ENCODE data around the gene CEP20.

The CEP20 gene

GRCh38 chr16:15876503-15876902, 11.9 kb downstream of the CEP20 start:
- H3K9me3 ChIP-seq (ENCODE audit: severe bottlenecking) = no peaks in the 10 kb centered on the region

GRCh38 chr16:15874745-15875314, 13.6 kb downstream of the CEP20 start:
- DNase-seq = peak; percentile 60
- no peaks in the 10 kb centered on the region for H3K27me3 ChIP-seq (ENCODE audit: insufficient read depth, low read depth, severe bottlenecking)
- no peak overlapping the region for H3K4me3 ChIP-seq (ENCODE audit: low read depth, low read length)
- TF ChIP-seq, protein P1, sequence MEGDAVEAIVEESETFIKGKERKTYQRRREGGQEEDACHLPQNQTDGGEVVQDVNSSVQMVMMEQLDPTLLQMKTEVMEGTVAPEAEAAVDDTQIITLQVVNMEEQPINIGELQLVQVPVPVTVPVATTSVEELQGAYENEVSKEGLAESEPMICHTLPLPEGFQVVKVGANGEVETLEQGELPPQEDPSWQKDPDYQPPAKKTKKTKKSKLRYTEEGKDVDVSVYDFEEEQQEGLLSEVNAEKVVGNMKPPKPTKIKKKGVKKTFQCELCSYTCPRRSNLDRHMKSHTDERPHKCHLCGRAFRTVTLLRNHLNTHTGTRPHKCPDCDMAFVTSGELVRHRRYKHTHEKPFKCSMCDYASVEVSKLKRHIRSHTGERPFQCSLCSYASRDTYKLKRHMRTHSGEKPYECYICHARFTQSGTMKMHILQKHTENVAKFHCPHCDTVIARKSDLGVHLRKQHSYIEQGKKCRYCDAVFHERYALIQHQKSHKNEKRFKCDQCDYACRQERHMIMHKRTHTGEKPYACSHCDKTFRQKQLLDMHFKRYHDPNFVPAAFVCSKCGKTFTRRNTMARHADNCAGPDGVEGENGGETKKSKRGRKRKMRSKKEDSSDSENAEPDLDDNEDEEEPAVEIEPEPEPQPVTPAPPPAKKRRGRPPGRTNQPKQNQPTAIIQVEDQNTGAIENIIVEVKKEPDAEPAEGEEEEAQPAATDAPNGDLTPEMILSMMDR (IDR thresholded peaks at IDR 0.05; ENCODE audit: low read depth, low read length) = peak; percentile 84
- H3K9me3 ChIP-seq (ENCODE audit: severe bottlenecking) = no peaks in the 10 kb centered on the region
- H3K27ac ChIP-seq = no peak overlapping the region
- H3K36me3 ChIP-seq = peaks cover 41% of the 10 kb centered on the region

More at GRCh38 chr16:15876503-15876902, 11.9 kb downstream of the CEP20 start:
- Histone ChIP-seq H3K27me3 (ENCODE audit: insufficient read depth, low read depth, severe bottlenecking) (no peaks in the 10 kb centered on the region), H3K27ac (no peak overlapping the region), H3K36me3 (peaks cover 34% of the 10 kb centered on the region), H3K4me3 (ENCODE audit: low read depth, low read length) (no peak overlapping the region)
- TF ChIP-seq, protein P1 (IDR thresholded peaks at IDR 0.05; ENCODE audit: low read depth, low read length) = no peak
- DNase-seq = no peak

DNA sequence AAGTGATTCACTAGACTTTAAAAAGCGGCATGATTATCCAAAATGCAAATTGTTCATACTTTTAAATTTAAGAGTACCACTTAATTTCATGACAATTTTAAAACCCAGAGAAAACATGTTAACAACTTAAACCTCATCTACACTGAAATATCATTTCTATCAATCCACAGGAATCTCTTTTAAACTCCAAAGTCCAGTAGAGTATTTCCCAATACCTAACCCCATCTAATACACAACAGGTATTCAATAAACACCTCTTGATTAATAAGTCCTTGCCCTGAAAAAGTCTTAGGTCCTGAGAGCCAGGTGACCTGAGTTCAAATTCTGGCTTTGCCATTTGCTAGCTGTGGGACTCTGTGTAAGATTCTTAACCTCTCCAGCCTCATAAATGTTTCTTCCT, 14.7 kb downstream of the CEP20 start:
- H3K36me3 ChIP-seq = peaks cover 41% of the 10 kb centered on the region

DNA sequence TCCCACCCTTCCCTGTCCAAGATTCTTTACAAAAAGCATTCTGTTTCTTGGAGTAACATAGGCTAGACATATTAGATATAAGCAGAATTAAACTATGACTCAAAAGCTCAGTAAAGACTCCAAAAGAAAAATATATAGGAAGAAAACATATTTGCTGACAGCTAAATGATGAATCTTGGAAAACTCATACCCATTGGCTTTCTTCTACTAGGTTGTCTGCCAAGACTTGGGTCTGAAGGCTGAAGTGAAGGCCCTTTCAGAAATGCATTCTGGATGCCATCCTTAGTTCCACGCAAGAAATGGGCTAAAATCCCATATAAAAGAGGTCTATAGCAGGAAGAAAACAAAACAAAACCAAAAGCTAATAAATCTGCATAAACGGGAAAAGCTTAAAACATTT, 15.1 kb downstream of the CEP20 start:
- Histone ChIP-seq H3K27me3 (ENCODE audit: insufficient read depth, low read depth, severe bottlenecking) (no peaks in the 10 kb centered on the region), H3K27ac (no peak overlapping the region), H3K4me3 (ENCODE audit: low read depth, low read length) (no peak overlapping the region), H3K9me3 (ENCODE audit: severe bottlenecking) (no peaks in the 10 kb centered on the region), H3K36me3 (peaks cover 41% of the 10 kb centered on the region)
- TF ChIP-seq, protein P1 (IDR thresholded peaks at IDR 0.05; ENCODE audit: low read depth, low read length) = no peak
- no peak for DNase-seq

More for the DNA sequence above, 14.7 kb downstream of the CEP20 start:
- TF ChIP-seq, protein P1 (IDR thresholded peaks at IDR 0.05; ENCODE audit: low read depth, low read length) = no peak
- H3K9me3 ChIP-seq (ENCODE audit: severe bottlenecking) = no peaks in the 10 kb centered on the region
- no peaks in the 10 kb centered on the region for H3K27me3 ChIP-seq (ENCODE audit: insufficient read depth, low read depth, severe bottlenecking)
- no peak for DNase-seq
- no peak overlapping the region for H3K27ac ChIP-seq
- no peak overlapping the region for H3K4me3 ChIP-seq (ENCODE audit: low read depth, low read length)

DNA sequence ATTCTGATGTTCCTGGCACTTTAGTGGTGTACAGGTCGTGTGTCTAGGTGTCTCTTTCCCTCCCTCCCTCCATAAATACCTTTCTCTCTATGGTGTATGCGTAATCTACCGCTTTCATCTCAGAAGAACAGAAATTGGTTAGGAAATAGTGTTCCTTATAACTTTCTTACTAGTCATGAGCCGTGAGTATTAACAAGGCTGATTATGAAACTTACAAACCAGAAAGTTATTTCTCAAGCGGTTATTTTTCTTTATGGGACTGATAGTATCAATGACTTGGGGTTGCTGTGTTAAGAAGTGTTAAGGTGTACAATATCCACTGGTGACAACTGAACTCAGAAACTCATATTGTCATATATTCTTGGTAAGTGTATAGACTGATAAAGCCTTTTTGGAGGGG, 18.4 kb downstream of the CEP20 start:
- Histone ChIP-seq H3K27ac (no peak overlapping the region), H3K4me3 (ENCODE audit: low read depth, low read length) (no peak overlapping the region), H3K9me3 (ENCODE audit: severe bottlenecking) (no peaks in the 10 kb centered on the region), H3K36me3 (peaks cover 52% of the 10 kb centered on the region), H3K27me3 (ENCODE audit: insufficient read depth, low read depth, severe bottlenecking) (no peaks in the 10 kb centered on the region)
- TF ChIP-seq, protein P1 (IDR thresholded peaks at IDR 0.05; ENCODE audit: low read depth, low read length) = no peak
- no peak for DNase-seq

DNA sequence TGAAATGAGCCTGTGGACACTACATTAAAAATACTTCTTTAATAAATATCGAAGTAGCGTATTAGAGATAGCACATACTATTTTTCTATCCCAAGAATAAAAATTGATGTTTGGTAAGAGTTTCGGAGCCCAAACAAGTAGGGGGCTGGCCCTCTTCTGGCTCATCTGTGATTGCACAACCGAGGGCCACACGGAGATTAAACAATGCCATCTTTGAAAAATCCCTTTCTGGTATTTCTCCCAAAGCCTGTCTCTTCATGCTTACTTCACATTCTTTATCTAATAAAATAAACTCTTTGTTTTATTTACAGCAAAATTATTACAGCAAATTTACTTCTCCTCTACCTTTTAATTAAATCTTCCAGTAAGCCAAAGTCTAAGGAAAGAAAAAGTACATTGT, 22.0 kb downstream of the CEP20 start:
- Histone ChIP-seq H3K4me3 (ENCODE audit: low read depth, low read length) (no peak overlapping the region), H3K27me3 (ENCODE audit: insufficient read depth, low read depth, severe bottlenecking) (no peaks in the 10 kb centered on the region), H3K36me3 (peaks cover 33% of the 10 kb centered on the region), H3K9me3 (ENCODE audit: severe bottlenecking) (no peaks in the 10 kb centered on the region), H3K27ac (no peak overlapping the region)
- DNase-seq = no peak
- TF ChIP-seq, protein P1 (IDR thresholded peaks at IDR 0.05; ENCODE audit: low read depth, low read length) = no peak
